Vagina (tissue), 2 donors: ENCODE measurements around the gene TTC28. TPM values are rescaled to one million over a fixed set of nuclear protein-coding genes. Genes with fewer than 3 reads are reported as not detected.
"Not testable (repeated sequence)": the region's sequence is repeated elsewhere in the genome, so short reads cannot be mapped to it uniquely, and the experiment has no call there.

Experiments used
- DNase-seq, 2 donors: peaks; one replicate each; pipeline ENCODE4 v3.0.0-alpha.2; 2017; ENCODE audit errors: extremely low spot score in 2 of 2
- H3K27ac ChIP-seq: fragments of 200-600 bp; sonication (generic); one replicate; pipeline ENCODE4 v1.5.1; 2019
- H3K27me3 ChIP-seq: fragments of 200-600 bp; sonication (generic); one replicate; pipeline ENCODE4 v1.5.1; 2019
- H3K36me3 ChIP-seq, 2 donors: fragments of 200-600 bp; sonication (generic); one replicate each; pipeline ENCODE4 v1.5.1; 2017 to 2019
- H3K4me1 ChIP-seq: fragments of 200-600 bp; sonication (generic); one replicate; pipeline ENCODE4 v1.5.1; 2019
- H3K4me3 ChIP-seq, 2 donors: fragments of 200-600 bp; sonication (generic); 1 replicate in 1 of 2; 2 replicates in 1 of 2; pipeline ENCODE4 v1.5.1; 2016 to 2019
- H3K9me3 ChIP-seq: fragments of 200-600 bp; sonication (generic); one replicate; pipeline ENCODE4 v1.5.1; 2019
- CTCF ChIP-seq, 3 experiments: fragments of 450-650 bp in 2 of 3; fragments of 200-600 bp in 1 of 3; sonication (generic) in 1 of 3; IDR thresholded peaks; one replicate each; pipeline ENCODE4 v1.5.1; 2017 to 2019; ENCODE audit warnings: antibody characterized with exemption in 3 of 3, mild to moderate bottlenecking in 2 of 3, moderate library complexity in 2 of 3
- POLR2A ChIP-seq, 2 donors: fragments of 450-650 bp; IDR thresholded peaks; one replicate each; pipeline ENCODE4 v1.6.1; 2017; ENCODE audit warnings: antibody characterized with exemption in 2 of 2, mild to moderate bottlenecking in 2 of 2, moderate library complexity in 2 of 2
- POLR2AphosphoS5 ChIP-seq, 2 donors: sonication (generic); formaldehyde crosslinking; IDR thresholded peaks; one replicate each; pipeline ENCODE4 v1.9.0; 2017; ENCODE audit warnings: antibody characterized with exemption in 2 of 2, mild to moderate bottlenecking in 2 of 2, low read depth in 1 of 2; ENCODE audit not compliant: insufficient read depth in 1 of 2
- intact Hi-C: fragments of 100-400 bp; cut with DNase I; formaldehyde crosslinking; loops from one replicate; pipeline ENCODE4 v1.15.1; 2023
- total RNA-seq: library from RNA; depleted of rRNA; stranded (reverse); fragments of >200 nt; gene quantifications from one replicate; pipeline ENCODE4 v1.2.3, GENCODE V29; 2016

TTC28 gene
- total RNA-seq, 1 donor from 2014 or later, result 41.7 TPM

GRCh38 chr22:28205926-28206325 is 473.7 kb downstream of the TTC28 start:
- Histone ChIP-seq H3K4me3 (no peak overlapping the region), H3K27ac (no peak overlapping the region), H3K9me3 (no peaks in the 10 kb centered on the region), H3K4me1 (peaks cover 18% of the 10 kb centered on the region), H3K36me3 (no peaks in the 10 kb centered on the region), H3K27me3 (no peaks in the 10 kb centered on the region)
- intact Hi-C loops, result no loop called here
- no peak for DNase-seq
- no peak for TF ChIP-seq POLR2AphosphoS5 (IDR thresholded peaks at IDR 0.05; ENCODE audit: insufficient read depth in 1 of 2, low read depth in 1 of 2)
- TF ChIP-seq POLR2A (IDR thresholded peaks at IDR 0.05), result no peak
- no peak for TF ChIP-seq CTCF (IDR thresholded peaks at IDR 0.05)

- DNase-seq, result no peak
- Histone ChIP-seq H3K4me3 (no peak overlapping the region), H3K9me3 (no peaks in the 10 kb centered on the region), H3K27me3 (no peaks in the 10 kb centered on the region), H3K4me1 (peaks cover 18% of the 10 kb centered on the region), H3K27ac (no peak overlapping the region), H3K36me3 (no peaks in the 10 kb centered on the region)
- intact Hi-C loops, result no loop called here
- no peak for TF ChIP-seq POLR2A (IDR thresholded peaks at IDR 0.05)
- no peak for TF ChIP-seq CTCF (IDR thresholded peaks at IDR 0.05)
- no peak for TF ChIP-seq POLR2AphosphoS5 (IDR thresholded peaks at IDR 0.05; ENCODE audit: insufficient read depth in 1 of 2, low read depth in 1 of 2)
Observed at GRCh38 chr22:28204382-28204781, 475.3 kb downstream of the TTC28 start.

GRCh38 chr22:28203286-28203685 is 476.4 kb downstream of the TTC28 start:
- H3K36me3 ChIP-seq, result no peaks in the 10 kb centered on the region
- H3K27ac ChIP-seq, result no peak overlapping the region
- no peaks in the 10 kb centered on the region for H3K9me3 ChIP-seq

GRCh38 chr22:28198692-28199091 is 480.9 kb downstream of the TTC28 start:
- intact Hi-C loops, result no loop called here
- no peak for DNase-seq
- no peak for TF ChIP-seq CTCF (IDR thresholded peaks at IDR 0.05)
- no peak for TF ChIP-seq POLR2A (IDR thresholded peaks at IDR 0.05)
- no peak for TF ChIP-seq POLR2AphosphoS5 (IDR thresholded peaks at IDR 0.05; ENCODE audit: insufficient read depth in 1 of 2, low read depth in 1 of 2)

More at GRCh38 chr22:28203286-28203685, 476.4 kb downstream of the TTC28 start:
- DNase-seq, result no peak
- TF ChIP-seq CTCF (IDR thresholded peaks at IDR 0.05) (no peak), POLR2AphosphoS5 (IDR thresholded peaks at IDR 0.05; ENCODE audit: insufficient read depth in 1 of 2, low read depth in 1 of 2) (no peak), POLR2A (IDR thresholded peaks at IDR 0.05) (no peak)
- intact Hi-C loops, result no loop called here
- H3K4me3 ChIP-seq, result no peak overlapping the region
- H3K4me1 ChIP-seq, result peaks cover 18% of the 10 kb centered on the region
- H3K27me3 ChIP-seq, result no peaks in the 10 kb centered on the region

GRCh38 chr22:28191571-28191970 is 488.1 kb downstream of the TTC28 start:
- DNase-seq, H3K27ac ChIP-seq, intact Hi-C loops, H3K27me3 ChIP-seq, H3K36me3 ChIP-seq, H3K9me3 ChIP-seq, H3K4me1 ChIP-seq, H3K4me3 ChIP-seq: not testable (repeated sequence)

More at GRCh38 chr22:28198692-28199091, 480.9 kb downstream of the TTC28 start:
- Histone ChIP-seq H3K4me1 (no peaks in the 10 kb centered on the region), H3K4me3 (no peak overlapping the region), H3K27me3 (no peaks in the 10 kb centered on the region), H3K27ac (no peak overlapping the region), H3K36me3 (no peaks in the 10 kb centered on the region), H3K9me3 (no peaks in the 10 kb centered on the region)
